Eye (tissue), 1 donor: ENCODE measurements around the gene CRY2.

Experiments
- DNase-seq: peaks from one replicate; pipeline ENCODE4 v3.0.0-alpha.2; 2015

CRY2 gene

GRCh38 chr11:45850446-45850845, 3.2 kb downstream of the CRY2 start:
- DNase-seq = no peak

- DNase-seq = no peak
Observed at GRCh38 chr11:45851228-45851627, 4.0 kb downstream of the CRY2 start.

GRCh38 chr11:45852018-45852711, 4.9 kb downstream of the CRY2 start:
- DNase-seq = no peak

- DNase-seq = no peak
Observed at GRCh38 chr11:45852712-45853101, 5.4 kb downstream of the CRY2 start.

- DNase-seq = no peak
Observed at GRCh38 chr11:45853332-45854219, 6.3 kb downstream of the CRY2 start.

- DNase-seq = no peak
Observed at GRCh38 chr11:45855308-45855707, 8.0 kb downstream of the CRY2 start.

- DNase-seq = peak; percentile 28
Observed at GRCh38 chr11:45856044-45856468, 8.8 kb downstream of the CRY2 start.

- peak; percentile 88 for DNase-seq
Observed at GRCh38 chr11:45857961-45858474, 10.7 kb downstream of the CRY2 start.

GRCh38 chr11:45858751-45859398, 11.6 kb downstream of the CRY2 start:
- DNase-seq = no peak

- DNase-seq = peak; percentile 91
Observed at GRCh38 chr11:45859661-45860140, 12.4 kb downstream of the CRY2 start.

GRCh38 chr11:45860348-45860747, 13.1 kb downstream of the CRY2 start:
- no peak for DNase-seq

GRCh38 chr11:45860764-45861510, 13.7 kb downstream of the CRY2 start:
- no peak for DNase-seq

- DNase-seq = no peak
Observed at GRCh38 chr11:45864041-45864440, 16.8 kb downstream of the CRY2 start.

- DNase-seq = no peak
Observed at GRCh38 chr11:45869551-45869950, 22.3 kb downstream of the CRY2 start.

GRCh38 chr11:45870706-45871105, 23.4 kb downstream of the CRY2 start:
- no peak for DNase-seq

- DNase-seq = no peak
Observed at GRCh38 chr11:45871638-45872037, 24.4 kb downstream of the CRY2 start.

GRCh38 chr11:45872651-45873356, 25.5 kb downstream of the CRY2 start:
- DNase-seq = peak; percentile 87

- no peak for DNase-seq
Observed at GRCh38 chr11:45876401-45876800, 29.1 kb downstream of the CRY2 start.

- DNase-seq = no peak
Observed at GRCh38 chr11:45877221-45877620, 29.9 kb downstream of the CRY2 start.

- no peak for DNase-seq
Observed at GRCh38 chr11:45877845-45878244, 30.6 kb downstream of the CRY2 start.

GRCh38 chr11:45879803-45880686, 32.8 kb downstream of the CRY2 start:
- DNase-seq = peak; percentile 75
